PFSK-1 (cell line): ENCODE results near the gene PRC1.

Experiments
- FOXP2 ChIP-seq: optimal IDR thresholded peaks from 2 replicates; pipeline ENCODE3; 2011; ENCODE audit warnings: borderline replicate concordance, control low read depth, inconsistent platforms; ENCODE audit not compliant: insufficient read depth; ENCODE audit errors: extremely low read length, extremely low read depth
- POLR2AphosphoS5 ChIP-seq: IDR thresholded peaks from 2 replicates; pipeline ENCODE4 v1.6.1; 2012; ENCODE audit warnings: low read depth, mild to moderate bottlenecking, control low read depth, low read length, moderate library complexity
- SIN3A ChIP-seq: IDR thresholded peaks from 2 replicates; pipeline ENCODE4 v1.6.1; 2012; ENCODE audit warnings: mild to moderate bottlenecking, low read length, moderate library complexity, borderline replicate concordance; ENCODE audit not compliant: insufficient read depth
- TAF1 ChIP-seq: IDR thresholded peaks from 2 replicates; pipeline ENCODE4 v1.6.1; 2012; ENCODE audit warnings: low read length, control low read depth, borderline replicate concordance; ENCODE audit not compliant: insufficient read depth
- TF ChIP-seq, protein P1 (sequence below), 2 experiments: IDR thresholded peaks; 2 replicates each; pipeline versions ENCODE4 v1.6.1 to v1.8.0; 2011 to 2012; ENCODE audit warnings: low read depth in 2 of 2, low read length in 2 of 2, control low read depth in 1 of 2, inconsistent platforms in 1 of 2, mild to moderate bottlenecking in 1 of 2, moderate library complexity in 1 of 2; ENCODE audit not compliant: insufficient read depth in 1 of 2

PRC1 gene

DNA sequence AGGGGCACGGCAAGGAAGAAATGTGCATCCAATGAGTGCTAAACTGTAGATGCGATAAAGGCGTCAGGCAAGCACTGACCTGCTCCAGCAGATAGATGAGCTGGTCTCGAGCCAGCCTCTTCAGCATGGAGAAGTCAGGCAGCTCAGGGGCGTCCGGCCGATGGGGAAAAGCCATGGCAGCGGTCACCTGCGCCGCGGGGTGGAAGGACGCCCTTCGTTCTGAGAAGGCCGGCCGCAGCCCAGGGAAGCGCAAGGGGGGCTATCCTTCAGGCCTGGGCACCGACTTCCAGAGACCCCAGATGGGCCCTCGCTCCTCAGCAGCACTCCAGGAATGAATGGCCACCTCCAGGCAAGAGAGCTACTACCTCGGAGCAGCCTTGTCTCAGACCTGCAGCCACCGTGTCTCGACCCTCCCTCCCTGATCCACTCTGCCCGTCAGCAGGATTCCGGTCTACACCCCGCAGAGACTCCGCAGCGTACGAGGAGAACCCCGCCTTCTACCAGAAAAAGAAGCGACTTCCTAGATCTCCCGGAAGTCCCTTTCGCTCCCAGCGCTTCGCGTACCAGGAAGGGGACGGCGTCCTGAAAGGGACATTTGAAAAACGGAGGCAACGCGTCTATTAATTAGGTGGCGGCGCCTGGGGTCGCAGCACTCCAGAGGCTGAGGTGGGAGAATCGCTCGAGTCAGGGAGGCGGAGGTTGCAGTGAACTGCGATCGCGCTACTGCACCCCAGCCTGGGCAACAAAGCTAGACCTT, 27.9 kb upstream of the PRC1 start, which contains the start of gene VPS33B:
Gene VPS33B, minus strand, starts transcription at position 520 of the 757 bp plus-strand sequence. Its CDS starts 345 bp downstream, at position 175.
- TF ChIP-seq, protein P1, sequence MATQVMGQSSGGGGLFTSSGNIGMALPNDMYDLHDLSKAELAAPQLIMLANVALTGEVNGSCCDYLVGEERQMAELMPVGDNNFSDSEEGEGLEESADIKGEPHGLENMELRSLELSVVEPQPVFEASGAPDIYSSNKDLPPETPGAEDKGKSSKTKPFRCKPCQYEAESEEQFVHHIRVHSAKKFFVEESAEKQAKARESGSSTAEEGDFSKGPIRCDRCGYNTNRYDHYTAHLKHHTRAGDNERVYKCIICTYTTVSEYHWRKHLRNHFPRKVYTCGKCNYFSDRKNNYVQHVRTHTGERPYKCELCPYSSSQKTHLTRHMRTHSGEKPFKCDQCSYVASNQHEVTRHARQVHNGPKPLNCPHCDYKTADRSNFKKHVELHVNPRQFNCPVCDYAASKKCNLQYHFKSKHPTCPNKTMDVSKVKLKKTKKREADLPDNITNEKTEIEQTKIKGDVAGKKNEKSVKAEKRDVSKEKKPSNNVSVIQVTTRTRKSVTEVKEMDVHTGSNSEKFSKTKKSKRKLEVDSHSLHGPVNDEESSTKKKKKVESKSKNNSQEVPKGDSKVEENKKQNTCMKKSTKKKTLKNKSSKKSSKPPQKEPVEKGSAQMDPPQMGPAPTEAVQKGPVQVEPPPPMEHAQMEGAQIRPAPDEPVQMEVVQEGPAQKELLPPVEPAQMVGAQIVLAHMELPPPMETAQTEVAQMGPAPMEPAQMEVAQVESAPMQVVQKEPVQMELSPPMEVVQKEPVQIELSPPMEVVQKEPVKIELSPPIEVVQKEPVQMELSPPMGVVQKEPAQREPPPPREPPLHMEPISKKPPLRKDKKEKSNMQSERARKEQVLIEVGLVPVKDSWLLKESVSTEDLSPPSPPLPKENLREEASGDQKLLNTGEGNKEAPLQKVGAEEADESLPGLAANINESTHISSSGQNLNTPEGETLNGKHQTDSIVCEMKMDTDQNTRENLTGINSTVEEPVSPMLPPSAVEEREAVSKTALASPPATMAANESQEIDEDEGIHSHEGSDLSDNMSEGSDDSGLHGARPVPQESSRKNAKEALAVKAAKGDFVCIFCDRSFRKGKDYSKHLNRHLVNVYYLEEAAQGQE (IDR thresholded peaks at IDR 0.05; ENCODE audit: insufficient read depth in 1 of 2, low read depth in 2 of 2, low read length in 2 of 2) = peak in 1 of 2 experiments; percentile 37; a peak in 1 of 4 replicates
- TF ChIP-seq TAF1 (peak; percentile 53; the same call in 1 of the 2 replicates), POLR2AphosphoS5 (peak; percentile 75; the same call in 1 of the 2 replicates), FOXP2 (no peak), SIN3A (peak; percentile 82; the same call in 1 of the 2 replicates)

DNA sequence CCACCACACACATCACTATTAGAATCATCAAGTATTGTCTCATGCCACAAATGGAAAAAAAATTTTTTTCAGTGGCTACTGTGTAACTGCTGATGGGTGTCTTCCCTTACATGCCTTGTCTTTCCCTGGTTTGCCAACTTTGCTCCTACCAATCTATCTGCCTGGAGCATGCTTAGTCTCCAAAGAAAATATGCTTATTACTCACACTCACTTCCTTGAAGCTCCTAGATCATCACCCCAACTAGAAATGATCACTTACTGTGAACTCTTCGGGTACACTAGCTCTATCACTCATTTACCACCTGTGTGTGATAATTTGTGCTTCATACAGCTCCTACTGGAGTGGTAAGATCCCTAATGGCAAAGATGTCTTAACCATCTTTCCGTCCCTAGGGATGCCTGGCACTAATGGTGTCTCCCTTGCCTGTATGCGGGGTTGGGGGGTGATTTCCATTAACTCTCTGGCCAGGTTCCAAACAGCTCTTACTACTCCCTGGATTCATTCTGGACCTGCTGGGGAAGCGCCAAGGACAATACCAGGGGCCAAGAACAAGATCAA, 27.3 kb upstream of the PRC1 start:
- TF ChIP-seq, protein P1 (IDR thresholded peaks at IDR 0.05; ENCODE audit: insufficient read depth in 1 of 2, low read depth in 2 of 2, low read length in 2 of 2) = no peak
- TF ChIP-seq POLR2AphosphoS5 (no peak), TAF1 (no peak), FOXP2 (no peak), SIN3A (no peak)

DNA sequence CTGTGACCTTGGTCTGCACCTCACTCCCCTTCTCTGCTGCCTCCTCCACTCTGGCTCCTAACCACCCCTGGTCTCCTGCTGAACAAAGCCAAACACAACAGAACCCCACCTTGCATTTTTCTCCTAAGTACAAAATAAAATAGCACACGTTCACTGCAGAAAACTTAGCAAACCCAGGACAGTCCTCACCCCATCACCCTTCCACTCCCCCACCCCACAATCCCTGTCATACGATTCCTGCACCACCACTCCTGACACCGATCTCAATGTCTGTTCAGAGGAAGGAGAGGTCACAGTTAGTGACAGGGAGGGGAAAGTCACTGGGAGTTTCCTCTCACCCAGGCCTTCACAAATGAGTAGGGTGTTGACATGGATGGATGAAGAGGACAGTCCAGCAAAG, 23.8 kb upstream of the PRC1 start:
- no peak for TF ChIP-seq TAF1
- TF ChIP-seq POLR2AphosphoS5 = no peak
- no peak for TF ChIP-seq SIN3A
- no peak for TF ChIP-seq FOXP2
- TF ChIP-seq, protein P1 (IDR thresholded peaks at IDR 0.05; ENCODE audit: insufficient read depth in 1 of 2, low read depth in 2 of 2, low read length in 2 of 2) = no peak

DNA sequence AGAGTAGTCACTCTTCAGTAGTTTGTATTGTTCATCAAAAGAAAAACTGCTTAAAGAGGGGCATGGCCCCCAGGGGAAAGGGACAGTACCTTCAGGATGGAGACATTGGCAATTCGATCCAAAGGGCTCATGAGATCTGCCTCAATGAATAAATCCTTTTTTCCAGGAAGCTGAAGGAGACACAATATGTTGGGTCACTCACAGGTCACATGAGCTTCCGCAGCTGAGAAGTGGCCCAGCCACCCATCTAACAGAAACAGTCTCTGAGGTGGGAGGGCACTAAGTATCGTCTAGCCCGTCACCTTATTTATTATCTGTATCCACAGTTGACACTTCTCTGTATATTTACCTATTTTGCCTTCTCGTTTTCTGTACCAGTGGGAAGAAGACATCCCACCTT, 23.4 kb upstream of the PRC1 start:
- TF ChIP-seq POLR2AphosphoS5 (no peak), TAF1 (no peak), SIN3A (no peak), FOXP2 (no peak)
- TF ChIP-seq, protein P1 (IDR thresholded peaks at IDR 0.05; ENCODE audit: insufficient read depth in 1 of 2, low read depth in 2 of 2, low read length in 2 of 2) = no peak
